GM18502 (cell line): ENCODE data around the gene NHERF2.

Experiments
- ATAC-seq: cut with Tn5 transposase; IDR thresholded peaks from one replicate; pipeline ENCODE4 v1.9.1; 2021; ENCODE audit warnings: mild to moderate bottlenecking; ENCODE audit not compliant: unreplicated experiment, poor library complexity

Gene NHERF2

GRCh38 chr16:2038382-2039231 is 11.9 kb downstream of the NHERF2 start:
- ATAC-seq = no peak

GRCh38 chr16:2039274-2040031 is 12.8 kb downstream of the NHERF2 start:
- no peak for ATAC-seq

- no peak for ATAC-seq
Measured at GRCh38 chr16:2040041-2040786, 13.5 kb downstream of the NHERF2 start.

GRCh38 chr16:2040787-2041522 is 14.3 kb downstream of the NHERF2 start:
- ATAC-seq = no peak

- ATAC-seq = no peak
Measured at GRCh38 chr16:2042171-2042985, 15.7 kb downstream of the NHERF2 start.

GRCh38 chr16:2042986-2043666 is 16.4 kb downstream of the NHERF2 start:
- ATAC-seq = no peak

- ATAC-seq = no peak
Measured at GRCh38 chr16:2043667-2044451, 17.2 kb downstream of the NHERF2 start.

- ATAC-seq = no peak
Measured at GRCh38 chr16:2044541-2044940, 17.8 kb downstream of the NHERF2 start.

- ATAC-seq = no peak
Measured at GRCh38 chr16:2045965-2046892, 19.5 kb downstream of the NHERF2 start.

- ATAC-seq = no peak
Measured at GRCh38 chr16:2046893-2047329, 20.2 kb downstream of the NHERF2 start.

- ATAC-seq = peak; percentile 85
Measured at GRCh38 chr16:2047330-2048115, 20.8 kb downstream of the NHERF2 start, which contains the start of the genes NTHL1 and TSC2. TSS of gene NTHL1 (minus strand) at chr16:2047834. CDS start at chr16:2047823, 11 bp downstream. TSS of gene TSC2 (plus strand) at chr16:2047985. CDS start at chr16:2048616, 631 bp downstream.

GRCh38 chr16:2048116-2048543 is 21.4 kb downstream of the NHERF2 start:
- no peak for ATAC-seq

GRCh38 chr16:2053211-2053610 is 26.5 kb downstream of the NHERF2 start:
- no peak for ATAC-seq

GRCh38 chr16:2053897-2054296 is 27.2 kb downstream of the NHERF2 start:
- ATAC-seq = no peak

GRCh38 chr16:2054543-2055245 is 28.0 kb downstream of the NHERF2 start:
- no peak for ATAC-seq
